Astrocyte (in vitro differentiated cells and primary cell): ENCODE results near the gene GUCY2C.

ENCODE experiments used
- EZH2 ChIP-seq: IDR thresholded peaks from 2 replicates; pipeline ENCODE4 v1.6.1; 2012; ENCODE audit warnings: mild to moderate bottlenecking, low read length, inconsistent platforms; ENCODE audit not compliant: insufficient read depth
- TF ChIP-seq, protein P1 (sequence below): IDR thresholded peaks from 2 replicates; pipeline ENCODE4 v1.5.1; 2011; ENCODE audit warnings: low read depth, mild to moderate bottlenecking, inconsistent platforms, low read length, moderate library complexity; ENCODE audit not compliant: insufficient read depth

DNA sequence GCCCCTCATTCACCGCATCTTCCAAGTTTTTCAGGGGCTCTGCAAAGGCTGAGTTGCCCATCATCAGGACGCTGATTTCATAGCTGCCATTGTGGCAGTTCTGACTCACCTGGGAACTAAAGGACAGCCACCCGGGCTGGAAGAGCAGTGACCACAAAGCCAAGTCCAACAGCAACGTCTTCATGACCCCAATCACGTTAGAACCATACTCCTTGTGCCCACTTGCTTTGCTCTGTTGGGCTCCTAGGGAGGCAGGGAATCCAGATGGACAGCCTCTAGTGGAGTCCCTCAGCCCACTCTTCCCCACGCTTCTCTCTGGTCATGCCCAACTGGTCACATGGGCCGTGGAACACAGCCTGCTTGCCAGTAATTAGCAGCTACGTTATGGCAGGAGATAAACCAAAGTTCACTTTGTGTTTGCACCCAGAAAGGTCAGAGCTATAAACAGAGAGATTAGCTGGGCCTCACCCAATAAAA, at the start of gene GUCY2C:
- no peak for TF ChIP-seq EZH2
- TF ChIP-seq, protein P1, sequence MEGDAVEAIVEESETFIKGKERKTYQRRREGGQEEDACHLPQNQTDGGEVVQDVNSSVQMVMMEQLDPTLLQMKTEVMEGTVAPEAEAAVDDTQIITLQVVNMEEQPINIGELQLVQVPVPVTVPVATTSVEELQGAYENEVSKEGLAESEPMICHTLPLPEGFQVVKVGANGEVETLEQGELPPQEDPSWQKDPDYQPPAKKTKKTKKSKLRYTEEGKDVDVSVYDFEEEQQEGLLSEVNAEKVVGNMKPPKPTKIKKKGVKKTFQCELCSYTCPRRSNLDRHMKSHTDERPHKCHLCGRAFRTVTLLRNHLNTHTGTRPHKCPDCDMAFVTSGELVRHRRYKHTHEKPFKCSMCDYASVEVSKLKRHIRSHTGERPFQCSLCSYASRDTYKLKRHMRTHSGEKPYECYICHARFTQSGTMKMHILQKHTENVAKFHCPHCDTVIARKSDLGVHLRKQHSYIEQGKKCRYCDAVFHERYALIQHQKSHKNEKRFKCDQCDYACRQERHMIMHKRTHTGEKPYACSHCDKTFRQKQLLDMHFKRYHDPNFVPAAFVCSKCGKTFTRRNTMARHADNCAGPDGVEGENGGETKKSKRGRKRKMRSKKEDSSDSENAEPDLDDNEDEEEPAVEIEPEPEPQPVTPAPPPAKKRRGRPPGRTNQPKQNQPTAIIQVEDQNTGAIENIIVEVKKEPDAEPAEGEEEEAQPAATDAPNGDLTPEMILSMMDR = no peak
